A549 (cell line): ENCODE measurements around the gene DYNC1H1. TPM values are rescaled to one million over a fixed set of nuclear protein-coding genes. Genes with fewer than 3 reads are reported as not detected.

Experiments
- ATAC-seq, 2 experiments: fragments of 200-7000 bp in 1 of 2; fragments of >200 bp in 1 of 2; cut with Nextera tagmentation in 1 of 2; cut with Tn5 transposase in 1 of 2; 3 replicates each; pipeline versions ENCODE4 v1.8.0 to v1.9.1; 2018 to 2020; ENCODE audit warnings: mild to moderate bottlenecking in 1 of 2, moderate library complexity in 1 of 2
- CTCF ChIA-PET: fragments of 300-600 bp; sonication (Branson Sonifier 250); formaldehyde crosslinking; extraction: SDS; loops from one replicate; lab custom pipeline; 2021; ENCODE audit warnings: antibody characterized with exemption, inconsistent platforms; lab: Yijun Ruan, JAX
- POLR2A ChIA-PET: fragments of 350-600 bp; formaldehyde crosslinking; extraction: SDS; loops from one replicate; lab custom pipeline; 2021; ENCODE audit warnings: antibody characterized with exemption, inconsistent platforms; lab: Yijun Ruan, JAX
- DNase-seq, 2 experiments: peaks; one replicate each; pipeline versions ENCODE4 v3.0.0 to v3.0.0-alpha.2; 2011 to 2016; ENCODE audit warnings: low read depth in 1 of 2, low spot score in 1 of 2
- FAIRE-seq: peaks from 2 replicates; lab custom pipeline; 2011; peaks lifted over from hg19 to GRCh38; lab: Jason Lieb, UNC
- H3K27ac ChIP-seq, 2 experiments: fragments of >200 bp; sonication (Bioruptor Twin); formaldehyde crosslinking; 3 replicates each; pipeline ENCODE4 v1.5.1; 2016 to 2017
- H3K4me1 ChIP-seq: fragments of >200 bp; sonication (Bioruptor Twin); formaldehyde crosslinking; 3 replicates; pipeline ENCODE4 v1.6.1; 2016
- H3K4me2 ChIP-seq: fragments of >200 bp; sonication (Bioruptor Twin); formaldehyde crosslinking; 3 replicates; pipeline ENCODE4 v1.6.1; 2016
- H3K4me3 ChIP-seq: fragments of >200 bp; sonication (Bioruptor Twin); formaldehyde crosslinking; 3 replicates; pipeline ENCODE4 v1.5.1; 2016
- H3K9me3 ChIP-seq: fragments of >200 bp; sonication (Bioruptor Twin); formaldehyde crosslinking; 3 replicates; pipeline ENCODE4 v1.6.1; 2016
- BCL3 ChIP-seq: fragments of >200 bp; sonication (Bioruptor Twin); formaldehyde crosslinking; IDR thresholded peaks from 3 replicates; pipeline ENCODE4 v1.6.1; 2016
- CEBPB ChIP-seq, 2 experiments: fragments of >200 bp in 1 of 2; sonication (Bioruptor Twin) in 1 of 2; formaldehyde crosslinking in 1 of 2; IDR thresholded peaks; 2 replicates each; pipeline ENCODE4 v1.6.1; 2012 to 2016
- E2F6 ChIP-seq: IDR thresholded peaks from 2 replicates; pipeline ENCODE4 v1.6.1; 2012; ENCODE audit warnings: low read depth, borderline replicate concordance
- ESRRA ChIP-seq: fragments of 150-350 bp; IDR thresholded peaks from 2 replicates; pipeline ENCODE4 v1.6.1; 2014; ENCODE audit warnings: mild to moderate bottlenecking, low read length, borderline replicate concordance
- GATA3 ChIP-seq: IDR thresholded peaks from 2 replicates; pipeline ENCODE4 v1.6.1; 2012; ENCODE audit warnings: borderline replicate concordance
- HMGXB4 ChIP-seq: fragments of 250-450 bp; sonication (Bioruptor Pico); IDR thresholded peaks from 2 replicates; pipeline ENCODE4 v1.5.0; 2021; ENCODE audit warnings: mild to moderate bottlenecking, moderate library complexity, borderline replicate concordance
- HOXA7 ChIP-seq: fragments of 250-450 bp; sonication (Bioruptor Pico); IDR thresholded peaks from 2 replicates; pipeline ENCODE4 v1.5.0; 2020; ENCODE audit warnings: mild to moderate bottlenecking, moderate library complexity
- HOXB13 ChIP-seq: fragments of 250-450 bp; sonication (Bioruptor Pico); IDR thresholded peaks from 2 replicates; pipeline ENCODE4 v1.5.0; 2020; ENCODE audit warnings: low read depth, mild to moderate bottlenecking, moderate library complexity
- HOXB5 ChIP-seq: fragments of 250-450 bp; sonication (Bioruptor Pico); IDR thresholded peaks from 2 replicates; pipeline ENCODE4 v1.5.0; 2020; ENCODE audit warnings: mild to moderate bottlenecking, moderate library complexity
- JUN ChIP-seq, 2 experiments: fragments of >200 bp; sonication (Bioruptor Twin); formaldehyde crosslinking; IDR thresholded peaks; 2 replicates in 1 of 2; 3 replicates in 1 of 2; pipeline ENCODE4 v1.6.1; 2016 to 2017
- JUNB ChIP-seq: fragments of >200 bp; sonication (Bioruptor Twin); formaldehyde crosslinking; IDR thresholded peaks from 2 replicates; pipeline ENCODE4 v1.6.1; 2016
- KDM5A ChIP-seq: fragments of 200-600 bp; sonication (generic); IDR thresholded peaks from 2 replicates; pipeline ENCODE4 v1.6.1; 2016; ENCODE audit warnings: antibody characterized with exemption, mild to moderate bottlenecking
- MAFK ChIP-seq: fragments of 450-650 bp; IDR thresholded peaks from 2 replicates; pipeline ENCODE4 v1.6.1; 2014; ENCODE audit not compliant: partially characterized antibody
- MAX ChIP-seq: IDR thresholded peaks from 2 replicates; pipeline ENCODE4 v1.6.1; 2012
- MYC ChIP-seq: IDR thresholded peaks from 2 replicates; pipeline ENCODE4 v1.6.1; 2012; ENCODE audit warnings: mild to moderate bottlenecking, inconsistent platforms, low read length, improper control_type of control experiment, borderline replicate concordance
- PBX3 ChIP-seq: IDR thresholded peaks from 2 replicates; pipeline ENCODE4 v1.6.1; 2012
- PHF8 ChIP-seq: fragments of 200-600 bp; sonication (generic); IDR thresholded peaks from 2 replicates; pipeline ENCODE4 v1.6.1; 2016; ENCODE audit warnings: low read depth, mild to moderate bottlenecking, antibody characterized with exemption, moderate library complexity, borderline replicate concordance
- POLR2A ChIP-seq: IDR thresholded peaks from 2 replicates; pipeline ENCODE4 v1.6.1; 2012; ENCODE audit warnings: mild to moderate bottlenecking, low read length
- RFX5 ChIP-seq: fragments of 450-650 bp; IDR thresholded peaks from 2 replicates; pipeline ENCODE4 v1.7.1; 2014; ENCODE audit warnings: antibody characterized with exemption, mild to moderate bottlenecking, moderate library complexity
- TFCP2L1 ChIP-seq: fragments of 250-450 bp; sonication (Bioruptor Pico); IDR thresholded peaks from 2 replicates; pipeline ENCODE4 v1.5.0; 2021; ENCODE audit warnings: mild to moderate bottlenecking
- TP53 ChIP-seq: fragments of 250-450 bp; sonication (Bioruptor Pico); IDR thresholded peaks from 2 replicates; pipeline ENCODE4 v1.5.0; 2021; ENCODE audit warnings: mild to moderate bottlenecking, moderate library complexity
- ZSCAN20 ChIP-seq: fragments of 250-450 bp; sonication (Bioruptor Pico); IDR thresholded peaks from 2 replicates; pipeline ENCODE4 v1.8.0; 2022; ENCODE audit warnings: mild to moderate bottlenecking, moderate library complexity
- WGBS: methylation state at CpG from one replicate; pipeline ENCODE4 v1.1.6; 2017; ENCODE audit errors: missing lambda C conversion rate; 5-methylcytosine and 5-hydroxymethylcytosine counted together
- polyA plus RNA-seq, 4 experiments: library from polyadenylated mRNA; depleted of rRNA in 3 of 4; stranded (reverse); fragments of >200 nt; fragmentation: RNase III in 1 of 4; extraction: RNeasy Plus Mini Kit Qiagen cat#74134 plus additional on column Dnase treatment in 1 of 4; gene quantifications; 2 replicates in 3 of 4; 3 replicates in 1 of 4; pipeline ENCODE4 v1.2.3, GENCODE V29; 2011 to 2017

Gene DYNC1H1
- polyA plus RNA-seq, 2 of the 4 experiments (the other 2 are of a cell fraction), result 177 to 187 TPM

GRCh38 chr14:102086972-102087761 is 122.8 kb downstream of the DYNC1H1 start, which contains the start of gene HSP90AA1:
TSS of gene HSP90AA1 (minus strand) at chr14:102087044. CDS start at chr14:102086378, 666 bp downstream.
- H3K9me3 ChIP-seq, result no peaks in the 10 kb centered on the region
- ATAC-seq, result peak; percentile 84 to 85
- peak within 1 kb of the TSS; percentile 95 to 97 for H3K27ac ChIP-seq
- no peak for FAIRE-seq
- TF ChIP-seq JUN (IDR thresholded peaks at IDR 0.05) (peak; percentile 91 to 98), RFX5 (0 out of 2 replicates have a peak, but pooled peaks have one; percentile 8), CEBPB (IDR thresholded peaks at IDR 0.05) (peak in 1 of 2 experiments; percentile 30; a peak in 1 of 4 replicates), MYC (peak; percentile 73; the same call in 1 of the 2 replicates), POLR2A (peak; percentile 100), TP53 (CRISPR knock-in tag) (0 out of 2 replicates have a peak, but pooled peaks have one; percentile 11), HMGXB4 (CRISPR knock-in tag) (0 out of 2 replicates have a peak, but pooled peaks have one; percentile 23), GATA3 (peak; percentile 49; the same call in 1 of the 2 replicates), MAX (peak; percentile 85), PHF8 (peak; percentile 83; the same call in 1 of the 2 replicates), TFCP2L1 (CRISPR knock-in tag) (peak; percentile 82; the same call in 1 of the 2 replicates), PBX3 (peak; percentile 67; the same call in 1 of the 2 replicates), JUNB (no peak), ZSCAN20 (CRISPR knock-in tag) (peak; percentile 11; the same call in 1 of the 2 replicates), MAFK (no peak), HOXB13 (CRISPR knock-in tag) (no peak), KDM5A (no peak), ESRRA (no peak), HOXB5 (CRISPR knock-in tag) (peak; percentile 37; the same call in 1 of the 2 replicates), BCL3 (peak; percentile 96), E2F6 (peak; percentile 74), HOXA7 (CRISPR knock-in tag) (peak; percentile 30; the same call in 1 of the 2 replicates)
- peaks cover 39% of the 10 kb centered on the region for H3K4me1 ChIP-seq
- DNase-seq, result peak; percentile 85 to 93
- ChIA-PET POLR2A (interaction anchor here (0.6 to 1.0 kb wide), 6 partner anchors 9 to 327 kb away, joined by 3 to 13 read pairs (median 4); no protein-coding TSS in a partner anchor), CTCF (interaction anchor here (0.6 to 2.8 kb wide), 7 partner anchors 10 to 429 kb away, joined by 3 to 18 read pairs (median 6); no protein-coding TSS in a partner anchor)
- H3K4me3 ChIP-seq, result peak within 1 kb of the TSS; percentile 97
- WGBS, result 2% methylated on average over 11 of the region's 106 CpGs
- peak within 1 kb of the TSS; percentile 91 for H3K4me2 ChIP-seq
